H1 (cell line): Measurements from ENCODE around the gene PDZRN3. TPM values are rescaled to one million over a fixed set of nuclear protein-coding genes. Genes with fewer than 3 reads are reported as not detected.

Experiments
- JUN ChIP-seq: IDR thresholded peaks from 2 replicates; pipeline ENCODE4 v1.6.1; 2011; ENCODE audit warnings: low read depth, mild to moderate bottlenecking, improper control_type of control experiment, low read length
- RXRA ChIP-seq: IDR thresholded peaks from 2 replicates; pipeline ENCODE4 v1.6.1; 2011; ENCODE audit warnings: low read depth, mild to moderate bottlenecking, low read length, moderate library complexity; ENCODE audit not compliant: insufficient read depth
- USF2 ChIP-seq: IDR thresholded peaks from 2 replicates; pipeline ENCODE4 v1.6.1; 2011; ENCODE audit warnings: low read length, improper control_type of control experiment
- polyA plus RNA-seq, 7 experiments: library from polyadenylated mRNA; depleted of rRNA in 3 of 7; stranded (reverse) in 5 of 7; unstranded in 2 of 7; fragments of >200 nt in 5 of 7; fragments of 200-250 nt in 2 of 7; gene quantifications; 1 replicate in 5 of 7; 2 replicates in 1 of 7; 4 replicates in 1 of 7; pipeline versions ENCODE4 v1.2.1 to v1.2.3, GENCODE V29; 2011 to 2013; ENCODE audit warnings: missing spikeins in 2 of 7, mixed read lengths in 2 of 7
- total RNA-seq: library from RNA; stranded (reverse); fragmentation: NEBNext Ultra II Directional; extraction: Animal tissue kit (Norgen Biotek cat#: 25700); gene quantifications from 2 replicates; pipeline ENCODE4 v1.2.1, GENCODE V29; 2021

The PDZRN3 gene
- total and polyA plus RNA-seq, 2 of the 8 experiments (the other 6 are each of a cell fraction or from before 2014, with no cell fraction given), result 4.2 to 20.5 TPM

GRCh38 chr3:73446467-73447110 is 178.2 kb downstream of the PDZRN3 start (continued):
- TF ChIP-seq RXRA, result no peak
- no peak for TF ChIP-seq USF2
- no peak for TF ChIP-seq JUN
- TF ChIP-seq, all 59 proteins: peak for 0
